ENCODE data around the gene SH3PXD2A. TPM values are rescaled to one million over a fixed set of nuclear protein-coding genes. Genes with fewer than 3 reads are reported as not detected.
"Not testable (repeated sequence)": the region's sequence is repeated elsewhere in the genome, so short reads cannot be mapped to it uniquely, and the experiment has no call there.

Gene SH3PXD2A
- total and polyA plus RNA-seq, 9 donors = 33.2 to 95.0 (median 73.9) TPM

DNA sequence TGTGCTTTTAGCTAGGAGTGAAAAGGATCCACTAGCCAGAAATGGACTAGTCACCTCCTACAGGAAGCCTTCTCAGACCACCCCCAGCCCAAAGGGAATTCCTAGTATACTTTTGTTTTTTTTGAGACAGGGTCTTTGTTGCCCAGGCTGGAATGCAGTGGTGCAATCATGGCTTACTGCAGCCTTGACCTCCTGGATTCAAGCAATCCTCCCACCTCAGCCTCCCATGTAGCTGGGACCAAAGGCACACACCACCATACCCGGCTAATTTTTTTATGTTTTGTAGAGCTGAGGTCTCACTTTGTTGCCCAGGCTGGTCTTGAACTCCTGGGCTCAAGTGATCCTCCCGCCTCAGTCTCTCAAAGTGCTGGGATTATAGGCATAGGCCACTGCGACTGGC lies 192.7 kb downstream of the SH3PXD2A start:
- peak overlapping the region; percentile 89 for H3K27ac ChIP-seq (ENCODE audit: low read length)
- peaks cover 28% of the 10 kb centered on the region for H3K36me3 ChIP-seq (ENCODE audit: control insufficient read depth, insufficient read depth, low read length)
- 89% methylated on average over 2 of the region's 3 CpGs for WGBS (ENCODE audit: insufficient coverage)
- not testable (repeated sequence) for DNase-seq; H3K27me3 ChIP-seq (ENCODE audit: control insufficient read depth, insufficient read depth, low read length); H3K9me3 ChIP-seq (replicated peaks; ENCODE audit: control insufficient read depth, low read depth, low read length); H3K4me3 ChIP-seq (ENCODE audit: low read length)
- H3K4me1 ChIP-seq (ENCODE audit: control insufficient read depth, insufficient read depth, low read length) = peaks cover 85% of the 10 kb centered on the region

DNA sequence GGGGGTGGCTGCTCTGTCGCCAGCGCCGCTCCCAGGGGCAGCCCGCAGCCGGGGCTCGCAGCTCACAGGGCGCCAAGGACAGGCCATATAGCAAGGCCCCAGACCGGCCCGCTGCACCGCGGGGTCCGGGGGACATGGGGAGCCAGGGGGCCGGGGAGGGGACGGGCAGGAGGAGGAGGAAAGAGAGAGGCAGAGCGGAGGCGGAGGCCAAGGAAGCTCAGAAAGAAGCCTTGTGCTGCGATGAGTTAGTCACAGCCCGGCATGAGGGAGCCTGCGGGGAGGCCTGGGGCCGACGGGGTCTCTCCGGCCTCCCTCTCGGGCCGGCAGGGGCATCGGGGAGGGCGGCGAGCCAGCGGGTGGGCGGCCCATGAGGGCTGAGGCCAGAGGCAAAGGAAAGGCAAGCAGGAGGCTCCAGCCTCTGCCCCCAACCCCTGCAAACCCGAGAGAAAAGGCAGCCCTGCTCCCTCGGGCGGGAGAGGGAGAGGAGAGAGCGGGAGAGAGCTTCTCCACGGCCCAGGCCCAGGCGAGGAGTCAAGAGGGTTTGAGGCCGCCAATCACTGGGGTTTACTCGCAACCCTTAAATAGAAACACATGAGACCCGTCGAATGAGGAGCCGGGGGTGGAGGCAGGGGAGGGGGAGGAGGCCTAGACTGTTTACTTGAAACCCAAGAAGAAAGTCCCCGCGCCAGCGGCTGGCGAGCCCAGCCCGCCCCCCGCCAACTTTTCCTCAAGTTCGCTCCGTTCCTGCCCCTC lies 194.0 kb downstream of the SH3PXD2A start:
- peak overlapping the region; percentile 95 for H3K27ac ChIP-seq (ENCODE audit: low read length)
- H3K9me3 ChIP-seq (replicated peaks; ENCODE audit: control insufficient read depth, low read depth, low read length) = no peaks in the 10 kb centered on the region
- 13% methylated on average over 33 of the region's 48 CpGs for WGBS (ENCODE audit: insufficient coverage)
- peaks cover 38% of the 10 kb centered on the region for H3K36me3 ChIP-seq (ENCODE audit: control insufficient read depth, insufficient read depth, low read length)
- peak; percentile 98 for DNase-seq
- H3K27me3 ChIP-seq (ENCODE audit: control insufficient read depth, insufficient read depth, low read length) = no peaks in the 10 kb centered on the region
- peaks cover 72% of the 10 kb centered on the region for H3K4me1 ChIP-seq (ENCODE audit: control insufficient read depth, insufficient read depth, low read length)
- H3K4me3 ChIP-seq (ENCODE audit: low read length) = peak overlapping the region; percentile 65

DNA sequence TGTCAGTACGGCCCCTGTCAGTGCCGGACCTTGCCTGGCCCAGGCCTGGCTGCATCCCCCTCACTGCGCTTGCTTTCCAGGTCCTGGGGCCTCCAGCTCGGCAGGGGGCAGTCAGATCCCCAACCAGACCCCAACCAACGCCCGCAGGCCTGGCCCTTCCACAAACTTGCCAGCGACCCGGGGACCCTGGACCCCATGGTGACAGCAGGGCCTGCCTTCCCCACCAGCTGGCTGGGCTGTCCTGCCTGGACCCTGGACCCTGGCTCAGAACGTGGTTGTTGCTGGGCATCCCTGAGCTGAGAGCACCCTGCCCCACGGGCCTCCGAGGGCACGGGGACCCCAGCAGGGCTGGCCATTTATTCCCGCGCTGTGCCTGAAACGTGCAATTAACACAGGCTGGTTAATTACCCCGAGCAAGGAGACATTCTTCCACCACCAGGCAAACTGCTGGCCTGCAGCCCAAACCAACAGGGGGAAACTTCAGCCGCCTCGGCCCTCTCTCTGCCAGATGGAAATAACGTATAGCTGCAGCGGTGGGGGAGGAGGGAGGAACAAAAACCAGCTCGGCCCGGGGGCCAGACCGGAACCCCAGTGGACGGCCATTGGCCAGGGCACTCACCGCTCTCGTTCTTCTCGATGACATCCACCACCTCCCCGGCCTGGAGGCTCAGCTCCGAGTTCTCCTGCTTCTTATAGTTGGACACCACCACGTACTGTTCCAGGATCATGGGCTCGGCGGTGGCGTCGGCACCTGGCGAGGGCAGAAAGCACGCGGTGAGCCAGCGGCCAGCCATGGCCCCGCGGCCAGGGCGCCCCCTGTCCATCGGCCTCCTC lies 194.8 kb downstream of the SH3PXD2A start:
- Histone ChIP-seq H3K27ac (ENCODE audit: low read length) (peak overlapping the region; percentile 95), H3K9me3 (replicated peaks; ENCODE audit: control insufficient read depth, low read depth, low read length) (no peaks in the 10 kb centered on the region), H3K36me3 (ENCODE audit: control insufficient read depth, insufficient read depth, low read length) (peaks cover 36% of the 10 kb centered on the region), H3K27me3 (ENCODE audit: control insufficient read depth, insufficient read depth, low read length) (no peaks in the 10 kb centered on the region), H3K4me1 (ENCODE audit: control insufficient read depth, insufficient read depth, low read length) (peaks cover 64% of the 10 kb centered on the region), H3K4me3 (ENCODE audit: low read length) (peak overlapping the region; percentile 65)
- DNase-seq = peak; percentile 81
- WGBS (ENCODE audit: insufficient coverage) = 11% methylated on average over 26 of the region's 42 CpGs

DNA sequence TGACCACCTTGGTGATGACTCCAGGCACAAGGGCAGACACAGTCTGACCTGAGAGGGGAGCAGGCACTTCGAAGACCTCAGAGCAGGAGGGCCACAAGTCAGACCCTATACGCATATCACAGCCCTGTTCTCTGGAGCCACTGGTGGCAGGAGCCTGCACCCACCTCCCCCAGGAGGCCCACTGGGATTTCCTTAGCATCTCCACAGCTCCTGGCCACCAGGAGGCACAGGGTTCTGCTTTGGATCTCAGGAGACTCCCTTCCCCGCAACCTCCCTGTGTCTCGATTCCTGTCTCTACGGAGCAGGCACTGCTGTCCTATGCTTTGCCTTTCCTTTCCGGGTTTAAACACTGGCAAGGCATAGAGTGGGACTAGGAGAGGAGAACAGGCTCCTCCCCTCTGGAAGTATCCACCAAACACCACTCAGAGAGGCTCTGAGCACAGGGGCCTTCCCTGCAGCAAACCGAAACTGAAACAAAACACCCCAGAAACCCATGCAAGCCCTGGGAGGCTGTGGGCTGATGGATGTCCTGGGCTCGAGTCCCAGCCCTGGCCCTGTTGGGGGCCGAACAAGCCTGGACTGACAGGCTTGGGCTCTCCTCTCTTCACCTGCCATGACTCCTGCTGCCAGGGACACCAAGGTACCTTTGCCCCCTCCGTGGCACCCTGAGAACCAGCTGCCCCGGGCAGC lies 195.6 kb downstream of the SH3PXD2A start:
- WGBS (ENCODE audit: insufficient coverage) = 30% methylated on average over 7 of the region's 11 CpGs
- H3K4me1 ChIP-seq (ENCODE audit: control insufficient read depth, insufficient read depth, low read length) = peaks cover 56% of the 10 kb centered on the region

DNA sequence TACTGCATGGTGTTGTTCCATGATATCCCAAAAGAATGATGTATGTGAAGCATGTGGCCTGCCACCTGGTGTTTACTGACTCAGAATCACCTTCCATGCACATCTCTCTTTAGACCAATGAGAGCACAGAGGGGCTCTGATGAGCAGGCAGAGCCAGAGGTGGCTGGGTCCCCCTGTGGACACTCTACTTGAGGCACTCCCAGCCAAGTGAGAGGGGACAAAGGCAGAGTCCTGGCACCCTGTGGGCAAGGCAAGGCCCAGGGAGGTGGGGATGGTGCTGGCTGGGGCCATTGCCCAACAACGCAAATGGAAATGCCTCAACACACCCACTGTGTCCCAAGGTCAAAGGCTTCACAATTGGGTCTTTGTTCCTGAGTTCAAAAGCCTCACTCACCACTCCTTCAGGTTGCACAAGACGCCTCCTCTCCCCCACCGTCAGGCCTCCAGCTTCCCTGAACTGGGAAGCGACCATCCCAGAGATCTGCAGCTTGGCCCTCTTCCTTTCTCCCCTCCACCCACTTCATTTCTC lies 197.3 kb downstream of the SH3PXD2A start:
- no peaks in the 10 kb centered on the region for H3K9me3 ChIP-seq (replicated peaks; ENCODE audit: control insufficient read depth, low read depth, low read length)
- no peaks in the 10 kb centered on the region for H3K27me3 ChIP-seq (ENCODE audit: control insufficient read depth, insufficient read depth, low read length)
- H3K27ac ChIP-seq (ENCODE audit: low read length) = no peak overlapping the region
- WGBS (ENCODE audit: insufficient coverage) = 87% methylated on average over 4 of the region's 4 CpGs
- H3K4me3 ChIP-seq (ENCODE audit: low read length) = no peak overlapping the region
- no peak for DNase-seq
- peaks cover 52% of the 10 kb centered on the region for H3K36me3 ChIP-seq (ENCODE audit: control insufficient read depth, insufficient read depth, low read length)
- H3K4me1 ChIP-seq (ENCODE audit: control insufficient read depth, insufficient read depth, low read length) = peaks cover 51% of the 10 kb centered on the region

More for the DNA sequence above, 195.6 kb downstream of the SH3PXD2A start:
- H3K27ac ChIP-seq (ENCODE audit: low read length) = peak overlapping the region; percentile 95
- no peaks in the 10 kb centered on the region for H3K9me3 ChIP-seq (replicated peaks; ENCODE audit: control insufficient read depth, low read depth, low read length)
- H3K36me3 ChIP-seq (ENCODE audit: control insufficient read depth, insufficient read depth, low read length) = peaks cover 40% of the 10 kb centered on the region
- no peaks in the 10 kb centered on the region for H3K27me3 ChIP-seq (ENCODE audit: control insufficient read depth, insufficient read depth, low read length)
- peak; percentile 94 for DNase-seq
- H3K4me3 ChIP-seq (ENCODE audit: low read length) = peak overlapping the region; percentile 65

DNA sequence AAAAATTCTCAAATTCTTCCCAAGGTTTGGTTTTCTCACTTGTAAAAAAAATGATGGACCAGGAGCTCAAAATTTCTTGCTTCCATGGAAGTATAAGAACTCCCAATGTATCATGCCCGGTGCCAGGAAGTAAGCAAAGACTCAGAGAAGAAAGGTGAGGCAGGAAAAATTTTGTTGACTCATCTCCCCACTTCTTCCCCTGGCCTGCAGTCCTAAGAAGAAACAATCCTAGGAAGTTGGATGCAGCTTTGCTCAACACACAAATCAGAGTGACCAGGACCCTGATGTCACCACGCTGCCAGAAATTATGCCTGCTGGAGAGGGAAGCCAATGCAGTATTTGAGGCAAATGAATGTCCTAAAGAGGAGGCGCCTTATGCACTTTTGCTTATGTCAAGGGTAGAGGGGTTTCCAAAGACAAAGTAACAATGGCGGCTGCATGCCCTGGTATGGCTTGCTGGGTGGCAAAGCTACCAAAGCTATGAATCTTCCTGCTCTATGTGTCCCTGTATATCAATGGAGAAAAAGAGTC lies 198.2 kb downstream of the SH3PXD2A start:
- Histone ChIP-seq H3K27me3 (ENCODE audit: control insufficient read depth, insufficient read depth, low read length) (no peaks in the 10 kb centered on the region), H3K36me3 (ENCODE audit: control insufficient read depth, insufficient read depth, low read length) (peaks cover 59% of the 10 kb centered on the region), H3K4me1 (ENCODE audit: control insufficient read depth, insufficient read depth, low read length) (peaks cover 52% of the 10 kb centered on the region), H3K9me3 (replicated peaks; ENCODE audit: control insufficient read depth, low read depth, low read length) (no peaks in the 10 kb centered on the region), H3K4me3 (ENCODE audit: low read length) (no peak overlapping the region), H3K27ac (ENCODE audit: low read length) (no peak overlapping the region)
- DNase-seq = no peak
- 100% methylated on average over 2 of the region's 4 CpGs for WGBS (ENCODE audit: insufficient coverage)

DNA sequence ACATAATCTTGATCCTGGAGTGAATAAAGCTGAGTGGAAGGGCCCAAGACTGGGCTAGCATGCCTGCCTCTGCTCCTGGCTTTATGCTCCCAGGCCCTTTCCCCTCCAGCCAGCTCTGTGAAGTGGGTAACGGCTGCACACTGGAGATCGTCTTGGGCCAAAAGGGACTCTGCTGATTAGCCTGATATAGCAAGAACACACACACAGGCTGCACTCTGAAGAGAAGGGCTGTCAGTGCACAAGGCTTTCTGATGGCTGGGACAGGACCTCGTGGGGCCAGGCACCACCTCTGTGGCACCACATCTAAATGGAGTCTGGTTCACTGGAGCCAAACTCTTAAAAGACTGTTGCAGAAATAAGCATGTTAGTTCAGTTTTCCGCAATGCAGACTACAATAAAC lies 200.5 kb downstream of the SH3PXD2A start:
- peaks cover 53% of the 10 kb centered on the region for H3K4me1 ChIP-seq (ENCODE audit: control insufficient read depth, insufficient read depth, low read length)
- no peaks in the 10 kb centered on the region for H3K27me3 ChIP-seq (ENCODE audit: control insufficient read depth, insufficient read depth, low read length)
- H3K9me3 ChIP-seq (replicated peaks; ENCODE audit: control insufficient read depth, low read depth, low read length) = no peaks in the 10 kb centered on the region
- no peak overlapping the region for H3K27ac ChIP-seq (ENCODE audit: low read length)
- DNase-seq = no peak
- 63% methylated on average over 2 of the region's 4 CpGs for WGBS (ENCODE audit: insufficient coverage)
- peaks cover 80% of the 10 kb centered on the region for H3K36me3 ChIP-seq (ENCODE audit: control insufficient read depth, insufficient read depth, low read length)
- H3K4me3 ChIP-seq (ENCODE audit: low read length) = no peak overlapping the region

DNA sequence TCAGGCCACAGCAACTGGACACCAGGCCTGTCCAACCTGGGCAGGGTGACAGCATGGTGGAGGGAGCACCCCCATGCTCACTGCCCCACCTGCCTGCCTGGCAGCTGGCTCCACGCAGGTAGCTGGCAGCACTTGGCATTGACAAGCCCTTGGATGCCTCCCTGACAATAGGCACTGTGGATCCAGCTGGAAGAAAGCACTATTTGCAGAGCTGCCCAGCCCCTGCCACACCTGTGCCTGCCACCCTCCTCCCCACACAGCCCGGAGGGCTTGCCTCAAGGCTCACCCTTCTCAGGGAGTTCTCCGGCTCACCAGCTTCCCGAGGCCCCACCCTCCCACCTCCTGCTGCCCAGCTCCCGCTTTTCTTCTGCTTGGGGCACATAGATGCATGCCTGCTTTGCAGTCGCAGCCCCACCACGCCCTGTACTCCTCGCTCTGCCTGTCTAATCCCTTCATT lies 201.8 kb downstream of the SH3PXD2A start:
- 69% methylated on average over 8 of the region's 8 CpGs for WGBS (ENCODE audit: insufficient coverage)

DNA sequence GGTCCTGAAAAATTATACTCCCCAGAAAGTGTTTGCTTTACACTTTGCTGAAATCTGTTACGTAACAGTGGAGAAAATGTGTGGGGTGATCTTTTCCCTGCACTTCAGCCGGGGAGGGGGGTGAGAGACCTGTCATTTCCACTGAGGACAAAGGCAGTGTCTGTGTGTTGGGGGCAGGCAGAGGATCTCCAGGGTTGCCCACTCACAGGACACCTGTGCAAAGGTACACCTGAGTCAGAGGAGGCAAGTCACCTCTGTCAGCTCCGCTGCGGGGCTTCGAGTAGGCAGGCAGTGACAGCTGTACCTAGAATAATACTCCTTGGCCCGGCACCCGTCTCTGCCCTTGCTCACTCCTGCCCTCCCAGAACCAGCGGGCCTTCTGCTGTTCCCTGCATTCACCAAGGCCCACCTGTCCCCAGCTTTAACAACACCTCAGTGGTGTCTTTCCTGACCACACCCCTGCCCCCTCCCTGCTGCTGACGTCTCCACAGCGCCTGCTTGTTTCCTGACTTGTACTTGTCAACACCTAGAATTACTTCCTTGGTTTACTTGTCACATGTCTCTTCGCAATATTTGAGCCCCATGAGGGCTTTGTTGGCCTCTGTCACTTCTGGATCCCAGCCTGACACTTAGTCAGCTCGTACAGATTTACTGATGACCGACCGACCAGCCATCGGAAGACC lies 202.6 kb downstream of the SH3PXD2A start:
- no peaks in the 10 kb centered on the region for H3K27me3 ChIP-seq (ENCODE audit: control insufficient read depth, insufficient read depth, low read length)
- no peak for DNase-seq
- no peak overlapping the region for H3K27ac ChIP-seq (ENCODE audit: low read length)
- H3K9me3 ChIP-seq (replicated peaks; ENCODE audit: control insufficient read depth, low read depth, low read length) = no peaks in the 10 kb centered on the region
- H3K4me1 ChIP-seq (ENCODE audit: control insufficient read depth, insufficient read depth, low read length) = peaks cover 65% of the 10 kb centered on the region
- H3K4me3 ChIP-seq (ENCODE audit: low read length) = no peak overlapping the region
- H3K36me3 ChIP-seq (ENCODE audit: control insufficient read depth, insufficient read depth, low read length) = peaks cover 65% of the 10 kb centered on the region
- WGBS (ENCODE audit: insufficient coverage) = 55% methylated on average over 12 of the region's 15 CpGs

More for the DNA sequence above, 201.8 kb downstream of the SH3PXD2A start:
- DNase-seq = no peak
- Histone ChIP-seq H3K36me3 (ENCODE audit: control insufficient read depth, insufficient read depth, low read length) (peaks cover 70% of the 10 kb centered on the region), H3K27ac (ENCODE audit: low read length) (no peak overlapping the region), H3K4me1 (ENCODE audit: control insufficient read depth, insufficient read depth, low read length) (peaks cover 56% of the 10 kb centered on the region), H3K9me3 (replicated peaks; ENCODE audit: control insufficient read depth, low read depth, low read length) (no peaks in the 10 kb centered on the region), H3K4me3 (ENCODE audit: low read length) (no peak overlapping the region), H3K27me3 (ENCODE audit: control insufficient read depth, insufficient read depth, low read length) (no peaks in the 10 kb centered on the region)

Measured in muscle of leg (tissue), 11 donors.